Epithelial cell of proximal tubule (primary cell): ENCODE measurements around the gene ITGB2. TPM values are rescaled to one million over a fixed set of nuclear protein-coding genes. Genes with fewer than 3 reads are reported as not detected.
A peak's percentile ranks its signal among the peaks of the same experiment; 100 is the strongest.

Experiments used
- DNase-seq: peaks from one replicate; pipeline ENCODE4 v3.0.0-alpha.2; 2011; ENCODE audit warnings: low read depth
- H3K4me3 ChIP-seq: 2 replicates; pipeline ENCODE4 v1.5.1; 2011; ENCODE audit warnings: low read depth, mild to moderate bottlenecking, low read length
- CTCF ChIP-seq: conservative IDR thresholded peaks from 2 replicates; pipeline ENCODE4 v1.5.1; 2012; ENCODE audit warnings: low read depth, mild to moderate bottlenecking, low read length
- total RNA-seq: library from RNA; depleted of rRNA; stranded (reverse); fragments of >200 nt; gene quantifications from 2 replicates; pipeline ENCODE4 v1.2.3, GENCODE V29; 2015

The ITGB2 gene
- total RNA-seq, 1 donor from 2014 or later = 3.0 TPM

GRCh38 chr21:44865561-44866280 is 55.0 kb downstream of the ITGB2 start:
- TF ChIP-seq CTCF = no peak
- no peak for DNase-seq

GRCh38 chr21:44862869-44863685 is 57.6 kb downstream of the ITGB2 start:
- no peak for DNase-seq
- no peak for TF ChIP-seq CTCF
- no peak overlapping the region for H3K4me3 ChIP-seq

More at GRCh38 chr21:44865561-44866280, 55.0 kb downstream of the ITGB2 start:
- peak overlapping the region; percentile 10 for H3K4me3 ChIP-seq

- no peak overlapping the region for H3K4me3 ChIP-seq
- no peak for DNase-seq
- TF ChIP-seq CTCF = no peak
Observed at GRCh38 chr21:44858791-44859190, 61.9 kb downstream of the ITGB2 start.

- no peak overlapping the region for H3K4me3 ChIP-seq
- no peak for TF ChIP-seq CTCF
Observed at GRCh38 chr21:44858291-44858690, 62.4 kb downstream of the ITGB2 start.

GRCh38 chr21:44857127-44857892 is 63.4 kb downstream of the ITGB2 start:
- no peak for TF ChIP-seq CTCF
- H3K4me3 ChIP-seq = no peak overlapping the region
- no peak for DNase-seq

More at GRCh38 chr21:44858291-44858690, 62.4 kb downstream of the ITGB2 start:
- no peak for DNase-seq

- TF ChIP-seq CTCF = no peak
- DNase-seq = no peak
- H3K4me3 ChIP-seq = no peak overlapping the region
Observed at GRCh38 chr21:44856131-44856530, 64.6 kb downstream of the ITGB2 start.
